Karpas-422 (cell line): ENCODE results near the gene PRXL2B. TPM values are rescaled to one million over a fixed set of nuclear protein-coding genes. Genes with fewer than 3 reads are reported as not detected.

Experiments
- DNase-seq: peaks from one replicate; pipeline ENCODE4 v3.0.0-alpha.2; 2015
- H2AFZ ChIP-seq: fragments of 200-600 bp; sonication (generic); 2 replicates; pipeline ENCODE4 v1.6.1; 2014; ENCODE audit warnings: antibody characterized with exemption, low read length, mixed read lengths
- H3K27ac ChIP-seq: fragments of 200-600 bp; sonication (generic); 2 replicates; pipeline ENCODE4 v1.5.1; 2014; ENCODE audit warnings: mild to moderate bottlenecking, low read length, moderate library complexity
- H3K27me3 ChIP-seq: fragments of 200-600 bp; sonication (generic); 2 replicates; pipeline ENCODE4 v1.6.1; 2014; ENCODE audit warnings: low read length, mixed read lengths
- H3K36me3 ChIP-seq: fragments of 200-600 bp; sonication (generic); 2 replicates; pipeline ENCODE4 v1.6.1; 2014; ENCODE audit warnings: low read length, mixed read lengths; ENCODE audit not compliant: insufficient read depth
- H3K4me1 ChIP-seq: fragments of 200-600 bp; sonication (generic); 2 replicates; pipeline ENCODE4 v1.6.1; 2014; ENCODE audit warnings: mild to moderate bottlenecking, low read length, mixed read lengths
- H3K4me2 ChIP-seq: fragments of 200-600 bp; sonication (generic); 2 replicates; pipeline ENCODE4 v1.6.1; 2014; ENCODE audit warnings: low read length, low read depth, mild to moderate bottlenecking; ENCODE audit not compliant: poor library complexity, severe bottlenecking
- H3K4me3 ChIP-seq: fragments of 200-600 bp; sonication (generic); 2 replicates; pipeline ENCODE4 v1.5.1; 2014; ENCODE audit warnings: mild to moderate bottlenecking, antibody characterized with exemption, low read length, mixed read lengths
- H3K79me2 ChIP-seq: fragments of 200-600 bp; sonication (generic); 2 replicates; pipeline ENCODE4 v1.6.1; 2014; ENCODE audit warnings: mild to moderate bottlenecking, low read length, mixed read lengths
- H3K9ac ChIP-seq: fragments of 200-600 bp; sonication (generic); 2 replicates; pipeline ENCODE4 v1.6.0; 2014; ENCODE audit warnings: low read length
- H3K9me2 ChIP-seq: fragments of 200-600 bp; sonication (generic), shearing (Covaris generic); replicated peaks from 2 replicates; pipeline ENCODE4 v1.6.0; 2014; ENCODE audit warnings: mild to moderate bottlenecking, low read length, moderate library complexity; ENCODE audit not compliant: insufficient read depth
- H3K9me3 ChIP-seq: fragments of 300-700, 200-600 bp; sonication (generic); 2 replicates; pipeline ENCODE4 v1.6.1; 2014; ENCODE audit warnings: low read length, mixed read lengths
- H4K20me1 ChIP-seq: fragments of 200-600 bp; sonication (generic); 2 replicates; pipeline ENCODE4 v1.6.1; 2014; ENCODE audit warnings: mild to moderate bottlenecking, antibody characterized with exemption, low read length, low read depth; ENCODE audit not compliant: insufficient read depth
- total RNA-seq: library from RNA; depleted of rRNA; stranded (reverse); fragments of >200 nt; shearing (Covaris generic); gene quantifications from 2 replicates; pipeline ENCODE4 v1.2.3, GENCODE V29; 2014; ENCODE audit warnings: low replicate concordance

The PRXL2B gene
- total RNA-seq, 1 experiment from 2014 or later, result 0.89 TPM

- H2AFZ ChIP-seq, result peak overlapping the region; percentile 39; the same call in 1 of the 2 replicates
Observed at GRCh38 chr1:2555634-2556276, 30.8 kb upstream of the PRXL2B start.

GRCh38 chr1:2556277-2556677 lies 30.3 kb upstream of the PRXL2B start, which contains the start of gene TNFRSF14:
TSS of gene TNFRSF14 (plus strand) at chr1:2556371. CDS start at chr1:2556665, 294 bp downstream.
- H3K4me3 ChIP-seq, result peak within 1 kb of the TSS; percentile 60
- peaks cover 14% of the 10 kb centered on the region; the same call in 1 of the 2 replicates for H3K4me1 ChIP-seq

More at GRCh38 chr1:2555634-2556276, 30.8 kb upstream of the PRXL2B start:
- Histone ChIP-seq H3K4me1 (peaks cover 14% of the 10 kb centered on the region; the same call in 1 of the 2 replicates), H4K20me1 (no peaks in the 10 kb centered on the region), H3K27me3 (no peaks in the 10 kb centered on the region), H3K9ac (peak overlapping the region; percentile 66), H3K9me2 (no peaks in the 10 kb centered on the region), H3K27ac (no peak overlapping the region), H3K4me3 (peak overlapping the region; percentile 60), H3K4me2 (peak overlapping the region; percentile 58), H3K36me3 (no peaks in the 10 kb centered on the region), H3K79me2 (no peaks in the 10 kb centered on the region), H3K9me3 (no peaks in the 10 kb centered on the region)
- no peak for DNase-seq

GRCh38 chr1:2556678-2557481 lies 29.7 kb upstream of the PRXL2B start:
- no peak overlapping the region for H3K27ac ChIP-seq
- H3K4me3 ChIP-seq, result peak overlapping the region; percentile 60
- H3K9me3 ChIP-seq, result no peaks in the 10 kb centered on the region
- no peaks in the 10 kb centered on the region for H3K79me2 ChIP-seq
- no peaks in the 10 kb centered on the region for H4K20me1 ChIP-seq
- H2AFZ ChIP-seq, result peak overlapping the region; percentile 39; the same call in 1 of the 2 replicates
- H3K4me1 ChIP-seq, result peaks cover 14% of the 10 kb centered on the region; the same call in 1 of the 2 replicates
- H3K9ac ChIP-seq, result peak overlapping the region; percentile 66
- no peaks in the 10 kb centered on the region for H3K36me3 ChIP-seq
- H3K27me3 ChIP-seq, result no peaks in the 10 kb centered on the region
- no peaks in the 10 kb centered on the region for H3K9me2 ChIP-seq
- no peak for DNase-seq
- H3K4me2 ChIP-seq, result peak overlapping the region; percentile 58

More at GRCh38 chr1:2556277-2556677, 30.3 kb upstream of the PRXL2B start, which contains the start of gene TNFRSF14:
- DNase-seq, result peak; percentile 58
- H3K27me3 ChIP-seq, result no peaks in the 10 kb centered on the region
- H2AFZ ChIP-seq, result peak within 1 kb of the TSS; percentile 39; the same call in 1 of the 2 replicates
- H3K4me2 ChIP-seq, result peak within 1 kb of the TSS; percentile 58
- no peaks in the 10 kb centered on the region for H3K9me3 ChIP-seq
- H3K9me2 ChIP-seq, result no peaks in the 10 kb centered on the region
- no peaks in the 10 kb centered on the region for H4K20me1 ChIP-seq
- H3K27ac ChIP-seq, result no peak within 1 kb of the TSS
- H3K36me3 ChIP-seq, result no peaks in the 10 kb centered on the region
- H3K9ac ChIP-seq, result peak within 1 kb of the TSS; percentile 66
- H3K79me2 ChIP-seq, result no peaks in the 10 kb centered on the region

GRCh38 chr1:2557482-2558400 lies 28.8 kb upstream of the PRXL2B start:
- Histone ChIP-seq H3K9me3 (no peaks in the 10 kb centered on the region), H3K27me3 (no peaks in the 10 kb centered on the region), H3K27ac (no peak overlapping the region), H3K4me2 (no peak overlapping the region), H3K4me1 (peaks cover 14% of the 10 kb centered on the region; the same call in 1 of the 2 replicates), H3K9me2 (no peaks in the 10 kb centered on the region), H3K4me3 (no peak overlapping the region), H4K20me1 (no peaks in the 10 kb centered on the region), H2AFZ (no peak overlapping the region), H3K9ac (no peak overlapping the region), H3K79me2 (no peaks in the 10 kb centered on the region), H3K36me3 (no peaks in the 10 kb centered on the region)
- no peak for DNase-seq

- no peaks in the 10 kb centered on the region for H4K20me1 ChIP-seq
Observed at GRCh38 chr1:2558420-2558819, 28.2 kb upstream of the PRXL2B start.

GRCh38 chr1:2558861-2559260 lies 27.7 kb upstream of the PRXL2B start:
- no peaks in the 10 kb centered on the region for H3K79me2 ChIP-seq
- H3K36me3 ChIP-seq, result no peaks in the 10 kb centered on the region
- H2AFZ ChIP-seq, result no peak overlapping the region
- no peaks in the 10 kb centered on the region for H3K27me3 ChIP-seq
- no peak overlapping the region for H3K4me3 ChIP-seq
- H3K27ac ChIP-seq, result no peak overlapping the region
- no peaks in the 10 kb centered on the region for H4K20me1 ChIP-seq
- H3K4me2 ChIP-seq, result no peak overlapping the region
- DNase-seq, result no peak
- H3K9me3 ChIP-seq, result no peaks in the 10 kb centered on the region
- H3K9ac ChIP-seq, result no peak overlapping the region
- H3K4me1 ChIP-seq, result peaks cover 14% of the 10 kb centered on the region; the same call in 1 of the 2 replicates
- no peaks in the 10 kb centered on the region for H3K9me2 ChIP-seq

More at GRCh38 chr1:2558420-2558819, 28.2 kb upstream of the PRXL2B start:
- no peaks in the 10 kb centered on the region for H3K9me3 ChIP-seq
- no peak overlapping the region for H3K27ac ChIP-seq
- H3K36me3 ChIP-seq, result no peaks in the 10 kb centered on the region
- no peaks in the 10 kb centered on the region for H3K9me2 ChIP-seq
- DNase-seq, result no peak
- H3K4me3 ChIP-seq, result no peak overlapping the region
- no peaks in the 10 kb centered on the region for H3K79me2 ChIP-seq
- H3K4me1 ChIP-seq, result peaks cover 14% of the 10 kb centered on the region; the same call in 1 of the 2 replicates
- H3K9ac ChIP-seq, result no peak overlapping the region
- no peaks in the 10 kb centered on the region for H3K27me3 ChIP-seq
- no peak overlapping the region for H2AFZ ChIP-seq
- H3K4me2 ChIP-seq, result no peak overlapping the region

GRCh38 chr1:2559509-2560298 lies 26.9 kb upstream of the PRXL2B start:
- no peak overlapping the region for H2AFZ ChIP-seq
- H3K27me3 ChIP-seq, result no peaks in the 10 kb centered on the region
- H4K20me1 ChIP-seq, result no peaks in the 10 kb centered on the region
- H3K27ac ChIP-seq, result no peak overlapping the region
- H3K9ac ChIP-seq, result no peak overlapping the region
- no peak for DNase-seq
- no peaks in the 10 kb centered on the region for H3K9me3 ChIP-seq
- H3K4me3 ChIP-seq, result no peak overlapping the region
- peaks cover 14% of the 10 kb centered on the region; the same call in 1 of the 2 replicates for H3K4me1 ChIP-seq
- no peaks in the 10 kb centered on the region for H3K79me2 ChIP-seq
- H3K9me2 ChIP-seq, result no peaks in the 10 kb centered on the region
- H3K36me3 ChIP-seq, result no peaks in the 10 kb centered on the region
- H3K4me2 ChIP-seq, result no peak overlapping the region
